ENCODE measurements around the gene TPRG1L.

The TPRG1L gene

DNA sequence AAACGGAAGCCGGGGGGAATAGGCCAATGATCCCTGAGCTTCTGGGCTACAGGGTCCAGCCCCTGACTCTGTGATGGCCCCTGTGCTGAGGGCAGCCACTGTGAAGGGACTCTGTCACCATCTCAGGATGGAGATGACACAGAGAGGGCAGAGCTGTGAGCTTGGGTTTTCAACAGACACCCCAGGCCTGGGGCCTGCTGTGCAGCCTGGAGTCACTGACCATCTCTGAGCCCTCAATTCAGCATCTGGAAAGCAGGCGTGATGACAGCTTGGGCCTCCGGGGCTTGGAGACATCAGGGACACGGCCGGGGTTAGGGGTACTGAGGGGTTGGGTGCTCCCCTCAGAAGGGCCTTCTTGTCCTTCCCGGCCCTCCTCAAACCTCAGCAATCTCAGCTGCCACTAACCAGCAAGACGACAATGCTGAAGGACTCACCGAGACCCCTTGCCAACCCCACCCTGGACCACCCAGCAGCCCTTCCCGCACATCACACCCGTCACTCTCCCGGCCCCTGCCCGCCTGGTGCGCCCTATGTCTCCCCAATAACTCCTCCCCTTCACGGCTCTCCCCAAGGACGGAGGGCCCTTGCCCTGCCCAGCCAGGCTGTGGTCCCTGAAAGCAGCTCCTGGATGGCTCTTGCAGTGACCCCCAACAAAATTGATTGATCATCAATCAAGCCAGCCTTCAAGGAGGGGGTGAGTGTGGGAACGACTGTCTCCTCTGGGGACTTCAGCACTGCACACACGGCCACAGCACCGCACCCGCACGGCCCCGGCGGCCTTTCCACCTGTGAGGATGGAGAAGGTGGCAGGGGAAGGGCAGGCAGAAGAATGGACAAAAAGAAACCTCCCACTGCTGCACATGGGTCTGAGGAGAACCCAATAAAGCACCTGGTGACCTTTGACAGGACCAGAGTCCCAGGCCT, 17.8 kb upstream of the TPRG1L start:
- no peak for DNase-seq (ENCODE audit: low spot score)
- TF ChIP-seq CTCF (IDR thresholded peaks at IDR 0.05; ENCODE audit: extremely low read depth, missing control alignments), result no peak

- DNase-seq (ENCODE audit: low spot score), result no peak
- no peak for TF ChIP-seq CTCF (IDR thresholded peaks at IDR 0.05; ENCODE audit: extremely low read depth, missing control alignments)
Measured at GRCh38 chr1:3607703-3608065, 17.1 kb upstream of the TPRG1L start.

DNA sequence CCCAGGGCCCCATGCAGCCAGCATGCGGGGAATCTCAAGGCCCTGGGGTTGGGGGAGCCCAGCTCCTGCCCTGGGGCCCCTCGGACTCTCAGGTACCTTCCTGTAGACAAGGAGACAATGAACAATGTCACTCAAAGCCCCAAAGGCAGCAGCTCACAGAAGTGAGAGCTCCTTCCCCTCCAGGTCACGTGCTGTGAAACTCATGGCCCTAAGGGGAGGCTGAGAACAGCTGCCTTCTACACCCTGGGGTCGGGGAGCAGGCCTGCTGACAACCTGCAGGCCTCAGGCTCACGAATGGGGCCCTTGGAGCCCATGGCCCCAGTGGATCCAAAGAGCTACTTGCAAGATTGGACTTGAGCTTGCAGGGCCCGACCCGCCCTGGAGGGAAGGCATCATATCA, 16.7 kb upstream of the TPRG1L start:
- no peak for TF ChIP-seq CTCF (IDR thresholded peaks at IDR 0.05; ENCODE audit: extremely low read depth, missing control alignments)
- no peak for DNase-seq (ENCODE audit: low spot score)

GRCh38 chr1:3609016-3609768, 15.6 kb upstream of the TPRG1L start:
- no peak for DNase-seq (ENCODE audit: low spot score)
- TF ChIP-seq CTCF (IDR thresholded peaks at IDR 0.05; ENCODE audit: extremely low read depth, missing control alignments), result no peak

DNA sequence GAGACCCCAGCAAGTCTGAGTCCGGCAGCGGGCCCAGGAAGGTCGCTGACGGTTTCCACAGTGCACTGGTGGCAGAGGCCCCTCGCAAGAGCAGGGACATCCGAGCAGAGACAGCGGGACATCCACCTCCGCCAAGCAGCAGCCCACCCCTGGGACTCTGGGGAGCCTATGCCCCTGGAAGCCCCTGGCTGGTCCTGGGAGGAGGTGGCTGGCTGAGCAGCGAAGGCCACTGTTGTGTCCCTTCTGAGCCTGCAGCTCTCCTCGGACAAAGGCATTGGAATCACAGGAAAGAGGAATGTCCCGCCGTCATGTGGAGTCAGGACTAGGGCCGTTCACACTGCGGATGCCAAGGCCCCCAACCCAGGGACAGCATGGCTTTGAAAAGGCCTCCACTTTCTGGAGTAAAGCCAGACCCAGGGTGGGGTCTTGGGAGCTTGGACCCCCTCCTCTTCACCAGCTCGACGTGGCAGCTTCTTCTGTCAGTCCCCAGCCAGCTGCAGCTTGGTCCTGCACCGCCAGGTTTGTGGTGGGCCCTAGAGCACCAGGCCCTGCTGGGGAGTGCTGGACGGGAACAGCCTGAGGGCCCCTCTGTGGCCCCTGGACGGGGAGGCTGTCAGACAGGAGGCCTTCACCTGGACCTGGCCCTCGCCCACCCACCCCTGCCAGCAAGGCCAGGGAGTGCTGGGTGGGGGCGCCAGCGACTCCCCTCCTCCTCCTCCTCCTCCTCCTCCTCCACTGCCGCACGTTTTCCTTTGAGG, 14.9 kb upstream of the TPRG1L start:
- TF ChIP-seq CTCF (IDR thresholded peaks at IDR 0.05; ENCODE audit: extremely low read depth, missing control alignments), result no peak
- DNase-seq (ENCODE audit: low spot score), result no peak

GRCh38 chr1:3610527-3611169, 14.2 kb upstream of the TPRG1L start:
- no peak for DNase-seq (ENCODE audit: low spot score)

More at GRCh38 chr1:3610527-3611169, 14.2 kb upstream of the TPRG1L start:
- TF ChIP-seq CTCF (IDR thresholded peaks at IDR 0.05; ENCODE audit: extremely low read depth, missing control alignments), result no peak
